ENCODE measurements around the gene LDLRAD4. TPM values are rescaled to one million over a fixed set of nuclear protein-coding genes. Genes with fewer than 3 reads are reported as not detected.

Gene LDLRAD4
- total and polyA plus RNA-seq, 2 donors (not counting 1 experiment from before 2014, with no cell fraction given) = 13.9 to 35.7 TPM

DNA sequence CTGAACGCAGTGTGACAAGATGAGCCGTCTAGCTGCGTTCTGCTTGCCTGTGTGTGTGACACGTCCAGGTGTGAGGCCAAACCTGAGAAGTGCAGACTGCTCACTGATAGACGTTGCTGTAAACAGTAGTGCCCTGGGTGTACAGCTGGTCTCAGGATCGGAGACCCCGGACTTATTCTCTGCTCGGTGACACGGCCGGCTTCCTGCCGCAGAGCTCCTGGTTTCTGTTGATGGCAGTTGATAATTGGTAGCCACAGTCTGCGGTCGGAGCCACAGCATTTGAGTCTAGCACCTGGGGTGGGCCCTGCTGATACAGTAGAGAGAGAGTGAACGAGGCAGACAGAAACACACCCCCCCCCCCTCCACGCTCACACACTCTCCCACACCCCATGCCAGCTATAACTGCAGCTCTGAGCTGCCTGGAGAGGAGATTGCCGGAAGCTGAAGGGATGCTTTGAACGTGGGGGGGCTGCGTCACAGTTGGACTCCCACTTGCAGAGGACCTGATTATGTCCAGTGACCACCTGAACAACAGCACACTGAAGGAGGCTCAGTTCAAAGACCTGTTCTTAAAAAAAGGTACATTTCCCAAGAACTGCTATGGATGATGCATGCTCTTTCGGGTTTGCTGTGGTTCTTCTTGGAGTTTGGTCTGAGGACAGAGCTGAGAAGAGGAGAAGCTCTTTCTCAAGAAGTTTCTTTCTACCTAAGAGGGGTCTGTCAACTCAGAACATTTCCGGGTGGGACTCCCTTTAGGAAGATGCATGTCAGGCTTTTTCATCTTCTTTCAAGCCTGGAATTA is 393.8 kb downstream of the LDLRAD4 start:
- peak overlapping the region; percentile 48 to 71 (median 62) for H3K4me3 ChIP-seq (ENCODE audit: control extremely low read depth in 1 of 5, extremely low read depth in 1 of 5, insufficient read depth in 1 of 5, low read depth in 2 of 5, low read length in 4 of 5)
- H3K4me2 ChIP-seq (replicated peaks; ENCODE audit: low read depth, low read length, poor library complexity, severe bottlenecking) = peak overlapping the region; percentile 94

More for the DNA sequence above, 393.8 kb downstream of the LDLRAD4 start:
- H3K79me2 ChIP-seq (ENCODE audit: control insufficient read depth, insufficient read depth, low read length) = peaks cover 22% of the 10 kb centered on the region
- Mint-ChIP-seq H3K9me3 (ENCODE audit: insufficient read depth) (no peaks in the 10 kb centered on the region), H3K27me3 (no peaks in the 10 kb centered on the region), H3K4me3 (peak overlapping the region; percentile 86), H3K27ac (peak overlapping the region; percentile 94), H3K4me1 (peaks cover 89% of the 10 kb centered on the region)
- ChIA-PET CTCF (interaction anchor here (0.6 to 10.7 kb wide), 11 partner anchors 12 to 1303 kb away, joined by 3 to 195 read pairs (median 5); no protein-coding TSS in a partner anchor), POLR2A (interaction anchor here (0.6 to 3.1 kb wide), 9 partner anchors 15 to 118 kb away, joined by 3 to 31 read pairs (median 9); no protein-coding TSS in a partner anchor)
- H4K20me1 ChIP-seq (ENCODE audit: control insufficient read depth, insufficient read depth, low read length, poor library complexity, severe bottlenecking) = no peaks in the 10 kb centered on the region
- peak overlapping the region; percentile 81 for H3K9ac ChIP-seq (ENCODE audit: low read length)
- H3K27me3 ChIP-seq (replicated peaks in 1 of 4; ENCODE audit: control extremely low read depth in 1 of 4, control insufficient read depth in 3 of 4, insufficient read depth in 4 of 4, low read length in 3 of 4) = no peaks in the 10 kb centered on the region
- peaks cover 68 to 85% of the 10 kb centered on the region in 2 donors for H3K4me1 ChIP-seq (ENCODE audit: control insufficient read depth in 2 of 2, insufficient read depth in 2 of 2, low read length in 2 of 2)
- no peaks in the 10 kb centered on the region for H3K36me3 ChIP-seq (replicated peaks in 1 of 2; ENCODE audit: control extremely low read depth in 1 of 2, control insufficient read depth in 1 of 2, extremely low read depth in 1 of 2, insufficient read depth in 2 of 2, low read length in 1 of 2)
- H3K9me3 ChIP-seq (ENCODE audit: control extremely low read depth in 1 of 3, control insufficient read depth in 2 of 3, insufficient read depth in 1 of 3, low read length in 2 of 3) = peaks cover 0 to 4% (median 0%) of the 10 kb centered on the region in 3 donors
- peak overlapping the region; percentile 29 to 86 for H3K27ac ChIP-seq (ENCODE audit: low read length in 2 of 2)
- ATAC-seq (ENCODE audit: low read depth) (peak; percentile 64), DNase-seq (peak; percentile 93)
- peak overlapping the region; percentile 7 for H2AFZ ChIP-seq (ENCODE audit: insufficient read depth, low read depth, low read length, poor library complexity, severe bottlenecking)
- WGBS (ENCODE audit: insufficient coverage) = 6% methylated on average over 15 of the region's 20 CpGs
- intact Hi-C loops (cut with micrococcal nuclease) = loop anchor here (1.0 to 10.0 kb wide), 10 partner anchors 16 to 728 kb away; partner anchors contain the start of genes CEP192 and PTPN2
- TF ChIP-seq, protein P1, sequence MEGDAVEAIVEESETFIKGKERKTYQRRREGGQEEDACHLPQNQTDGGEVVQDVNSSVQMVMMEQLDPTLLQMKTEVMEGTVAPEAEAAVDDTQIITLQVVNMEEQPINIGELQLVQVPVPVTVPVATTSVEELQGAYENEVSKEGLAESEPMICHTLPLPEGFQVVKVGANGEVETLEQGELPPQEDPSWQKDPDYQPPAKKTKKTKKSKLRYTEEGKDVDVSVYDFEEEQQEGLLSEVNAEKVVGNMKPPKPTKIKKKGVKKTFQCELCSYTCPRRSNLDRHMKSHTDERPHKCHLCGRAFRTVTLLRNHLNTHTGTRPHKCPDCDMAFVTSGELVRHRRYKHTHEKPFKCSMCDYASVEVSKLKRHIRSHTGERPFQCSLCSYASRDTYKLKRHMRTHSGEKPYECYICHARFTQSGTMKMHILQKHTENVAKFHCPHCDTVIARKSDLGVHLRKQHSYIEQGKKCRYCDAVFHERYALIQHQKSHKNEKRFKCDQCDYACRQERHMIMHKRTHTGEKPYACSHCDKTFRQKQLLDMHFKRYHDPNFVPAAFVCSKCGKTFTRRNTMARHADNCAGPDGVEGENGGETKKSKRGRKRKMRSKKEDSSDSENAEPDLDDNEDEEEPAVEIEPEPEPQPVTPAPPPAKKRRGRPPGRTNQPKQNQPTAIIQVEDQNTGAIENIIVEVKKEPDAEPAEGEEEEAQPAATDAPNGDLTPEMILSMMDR (IDR thresholded peaks at IDR 0.05) = no peak
